Dedifferentiated amniotic fluid mesenchymal stem cell (primary cell): Measurements from ENCODE around the gene OR4A5.
"Not testable (repeated sequence)": the region's sequence is repeated elsewhere in the genome, so short reads cannot be mapped to it uniquely, and the experiment has no call there.

ENCODE experiments used
- DNase-seq: peaks from one replicate; pipeline ENCODE4 v3.0.0-alpha.2; 2016; ENCODE audit errors: extremely low spot score

The OR4A5 gene

DNA sequence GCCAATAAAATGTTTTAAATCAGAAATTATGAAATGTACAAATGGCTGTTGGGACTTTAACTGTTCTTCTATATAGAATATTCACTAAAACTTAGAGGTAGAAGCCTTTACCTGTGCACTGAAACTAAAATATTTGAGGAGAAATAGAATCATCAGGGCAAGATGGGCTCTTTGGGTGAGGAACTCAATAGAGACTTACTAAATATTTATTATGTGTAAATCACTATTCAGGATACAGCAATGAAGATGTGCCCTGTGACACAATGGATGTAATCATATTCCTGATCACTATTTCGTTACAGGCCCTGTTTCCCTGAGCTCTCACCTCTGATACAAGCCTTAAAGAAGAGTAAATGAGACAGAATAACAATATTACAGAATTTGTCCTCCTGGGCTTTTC lies at the start of gene OR4A5:
Gene OR4A5 (plus strand): TSS at position 301 of the 400 bp plus-strand sequence. CDS start 53 bp downstream, at position 354.
- DNase-seq = not testable (repeated sequence)

DNA sequence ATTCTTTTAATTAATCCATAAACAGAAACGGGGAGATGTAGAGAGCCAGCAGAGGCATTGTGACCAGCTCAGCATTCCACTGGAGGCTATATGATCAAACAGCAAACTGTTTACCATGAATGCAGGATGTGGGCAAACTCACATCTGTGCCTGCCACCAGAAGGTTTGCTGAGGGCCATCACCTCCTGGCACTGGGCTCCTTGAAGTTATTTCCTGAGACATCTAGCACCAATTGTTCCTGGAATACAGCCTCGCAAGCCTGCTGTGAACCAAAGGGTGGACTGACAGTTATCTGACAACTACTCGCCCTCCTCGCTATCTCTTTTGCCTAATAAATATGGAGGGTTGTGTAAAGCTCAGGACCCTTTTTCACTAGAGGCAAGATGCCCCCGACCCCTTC lies 13.5 kb downstream of the OR4A5 start:
- not testable (repeated sequence) for DNase-seq
